ENCODE results near the gene DRD4. TPM values are rescaled to one million over a fixed set of nuclear protein-coding genes. Genes with fewer than 3 reads are reported as not detected.

The DRD4 gene
- total RNA-seq, 1 donor from 2014 or later, result 0.22 TPM

- intact Hi-C loops (cut with micrococcal nuclease), result no loop called here
- Histone ChIP-seq H3K9me3 (replicated peaks) (no peaks in the 10 kb centered on the region), H3K27me3 (ENCODE audit: low read depth) (peaks cover 49% of the 10 kb centered on the region), H3K4me1 (peaks cover 41% of the 10 kb centered on the region), H3K36me3 (peaks cover 14% of the 10 kb centered on the region), H3K4me3 (peak overlapping the region; percentile 17), H3K27ac (replicated peaks) (no peak overlapping the region)
- TF ChIP-seq, protein P1, sequence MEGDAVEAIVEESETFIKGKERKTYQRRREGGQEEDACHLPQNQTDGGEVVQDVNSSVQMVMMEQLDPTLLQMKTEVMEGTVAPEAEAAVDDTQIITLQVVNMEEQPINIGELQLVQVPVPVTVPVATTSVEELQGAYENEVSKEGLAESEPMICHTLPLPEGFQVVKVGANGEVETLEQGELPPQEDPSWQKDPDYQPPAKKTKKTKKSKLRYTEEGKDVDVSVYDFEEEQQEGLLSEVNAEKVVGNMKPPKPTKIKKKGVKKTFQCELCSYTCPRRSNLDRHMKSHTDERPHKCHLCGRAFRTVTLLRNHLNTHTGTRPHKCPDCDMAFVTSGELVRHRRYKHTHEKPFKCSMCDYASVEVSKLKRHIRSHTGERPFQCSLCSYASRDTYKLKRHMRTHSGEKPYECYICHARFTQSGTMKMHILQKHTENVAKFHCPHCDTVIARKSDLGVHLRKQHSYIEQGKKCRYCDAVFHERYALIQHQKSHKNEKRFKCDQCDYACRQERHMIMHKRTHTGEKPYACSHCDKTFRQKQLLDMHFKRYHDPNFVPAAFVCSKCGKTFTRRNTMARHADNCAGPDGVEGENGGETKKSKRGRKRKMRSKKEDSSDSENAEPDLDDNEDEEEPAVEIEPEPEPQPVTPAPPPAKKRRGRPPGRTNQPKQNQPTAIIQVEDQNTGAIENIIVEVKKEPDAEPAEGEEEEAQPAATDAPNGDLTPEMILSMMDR (IDR thresholded peaks at IDR 0.05; ENCODE audit: borderline replicate concordance), result no peak
- DNase-seq, result no peak
Observed at GRCh38 chr11:639332-639955, 2.4 kb downstream of the DRD4 start.

GRCh38 chr11:640021-640706, 3.1 kb downstream of the DRD4 start:
- Histone ChIP-seq H3K4me1 (peaks cover 41% of the 10 kb centered on the region), H3K4me3 (no peak overlapping the region), H3K27me3 (ENCODE audit: low read depth) (peaks cover 49% of the 10 kb centered on the region), H3K27ac (replicated peaks) (no peak overlapping the region), H3K36me3 (peaks cover 17% of the 10 kb centered on the region), H3K9me3 (replicated peaks) (no peaks in the 10 kb centered on the region)
- intact Hi-C loops (cut with micrococcal nuclease), result no loop called here
- TF ChIP-seq, protein P1 (IDR thresholded peaks at IDR 0.05; ENCODE audit: borderline replicate concordance), result no peak
- no peak for DNase-seq

DNA sequence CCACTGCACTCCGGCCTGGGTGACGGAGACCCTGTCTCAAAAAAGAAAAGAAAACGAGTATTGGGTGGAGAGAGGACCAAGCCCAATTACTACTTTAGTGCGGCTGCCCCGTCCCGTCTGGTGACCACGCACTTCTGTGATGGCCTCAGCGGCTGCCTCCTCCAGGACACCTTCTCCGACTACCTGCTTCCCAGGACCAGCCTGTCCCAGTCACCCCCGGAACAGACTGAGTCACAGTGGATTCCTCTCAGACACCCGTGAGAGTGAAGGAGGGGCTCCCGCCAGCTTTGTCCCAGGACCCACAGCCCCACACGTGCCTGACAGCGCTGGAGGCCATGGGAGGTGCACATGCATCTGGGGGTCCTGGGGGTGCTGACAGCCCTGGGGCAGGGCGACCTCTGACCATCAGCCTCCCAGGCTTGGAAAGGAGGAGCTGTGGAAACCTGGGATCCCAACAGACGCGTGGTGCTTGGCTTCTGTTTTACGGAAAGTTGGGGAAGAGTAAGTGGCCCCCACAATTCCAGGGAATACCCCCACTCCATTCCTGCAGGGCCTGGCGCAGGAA, 4.8 kb downstream of the DRD4 start:
- peaks cover 34% of the 10 kb centered on the region for H3K4me1 ChIP-seq
- intact Hi-C loops (cut with micrococcal nuclease), result no loop called here
- H3K27ac ChIP-seq (replicated peaks), result no peak overlapping the region
- peaks cover 35% of the 10 kb centered on the region for H3K27me3 ChIP-seq (ENCODE audit: low read depth)
- H3K9me3 ChIP-seq (replicated peaks), result no peaks in the 10 kb centered on the region
- DNase-seq, result no peak
- TF ChIP-seq, protein P1 (IDR thresholded peaks at IDR 0.05; ENCODE audit: borderline replicate concordance), result no peak
- H3K36me3 ChIP-seq, result peaks cover 21% of the 10 kb centered on the region
- H3K4me3 ChIP-seq, result no peak overlapping the region

DNA sequence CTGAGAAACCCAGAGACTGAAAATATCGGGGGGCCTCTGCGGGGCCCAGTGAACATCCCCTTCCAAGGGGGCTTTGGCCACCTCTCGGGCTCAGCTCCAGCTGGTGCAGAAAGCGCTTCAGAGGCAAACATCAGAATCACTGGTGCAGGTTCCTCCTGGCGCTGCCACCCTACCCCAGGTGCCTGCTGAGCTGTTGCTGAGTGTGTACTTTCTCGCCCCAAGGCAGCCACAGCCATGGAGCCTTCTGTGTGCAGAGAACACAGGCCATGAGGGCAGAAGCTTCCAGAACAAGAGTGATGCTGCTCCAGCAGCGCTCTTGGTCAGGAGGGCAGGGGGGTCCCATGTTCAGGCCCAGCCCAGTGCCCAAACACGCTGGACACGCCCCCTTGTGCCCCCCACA, 6.3 kb downstream of the DRD4 start:
- intact Hi-C loops (cut with micrococcal nuclease), result no loop called here
- Histone ChIP-seq H3K4me1 (peaks cover 19% of the 10 kb centered on the region), H3K27me3 (ENCODE audit: low read depth) (peaks cover 21% of the 10 kb centered on the region), H3K4me3 (no peak overlapping the region), H3K27ac (replicated peaks) (no peak overlapping the region), H3K36me3 (peaks cover 28% of the 10 kb centered on the region), H3K9me3 (replicated peaks) (no peaks in the 10 kb centered on the region)
- DNase-seq, result no peak
- TF ChIP-seq, protein P1 (IDR thresholded peaks at IDR 0.05; ENCODE audit: borderline replicate concordance), result no peak

DNA sequence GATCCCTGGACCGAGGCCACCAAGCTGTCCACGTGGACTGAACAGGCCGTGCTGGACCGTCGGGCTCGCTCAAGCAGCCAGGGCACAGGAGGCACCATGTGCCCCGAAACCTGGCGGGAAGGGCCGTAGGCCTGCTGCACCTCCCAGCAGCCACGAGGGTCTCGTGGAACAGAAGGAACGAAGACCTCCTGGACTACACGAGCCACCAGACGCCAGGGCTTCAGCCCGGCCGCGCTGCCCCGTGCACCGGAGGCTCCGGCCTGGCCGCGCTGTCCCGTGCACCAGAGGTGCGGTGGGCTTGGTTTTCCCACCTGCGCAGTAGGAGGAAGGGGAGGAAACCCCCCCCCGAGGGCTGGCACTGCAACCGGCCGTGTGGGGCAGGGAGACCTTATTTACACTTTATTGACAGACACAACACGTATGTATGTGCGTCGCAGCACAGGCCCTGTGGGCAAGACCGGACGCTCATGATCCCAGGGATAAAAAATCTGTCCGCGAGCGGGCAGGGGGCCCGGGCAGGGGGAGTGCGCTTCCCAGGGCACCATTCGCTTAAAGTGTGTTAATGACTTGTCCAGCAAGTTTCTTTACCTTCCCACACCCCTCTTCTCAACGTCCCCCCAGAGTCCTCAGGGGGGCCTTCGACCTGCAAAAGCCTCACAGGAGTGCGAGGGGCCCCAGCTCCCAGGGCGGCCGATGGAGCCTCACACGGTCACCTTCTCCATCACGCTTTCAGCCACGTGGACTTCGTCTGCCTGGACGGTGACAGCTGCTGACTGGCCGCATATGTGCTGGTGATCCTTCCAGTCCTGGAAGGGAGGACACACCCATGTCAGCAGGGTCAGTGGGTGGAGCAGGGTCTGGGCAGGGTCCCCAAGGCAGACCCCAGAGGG, 7.0 kb downstream of the DRD4 start:
- DNase-seq, result no peak
- TF ChIP-seq, protein P1 (IDR thresholded peaks at IDR 0.05; ENCODE audit: borderline replicate concordance), result no peak
- intact Hi-C loops (cut with micrococcal nuclease), result no loop called here
- H3K4me3 ChIP-seq, result no peak overlapping the region
- H3K27me3 ChIP-seq (ENCODE audit: low read depth), result peaks cover 13% of the 10 kb centered on the region
- H3K36me3 ChIP-seq, result peaks cover 35% of the 10 kb centered on the region
- H3K4me1 ChIP-seq, result peaks cover 12% of the 10 kb centered on the region
- H3K9me3 ChIP-seq (replicated peaks), result no peaks in the 10 kb centered on the region
- no peak overlapping the region for H3K27ac ChIP-seq (replicated peaks)
